ENCODE measurements around the gene SLC4A3.

DNA sequence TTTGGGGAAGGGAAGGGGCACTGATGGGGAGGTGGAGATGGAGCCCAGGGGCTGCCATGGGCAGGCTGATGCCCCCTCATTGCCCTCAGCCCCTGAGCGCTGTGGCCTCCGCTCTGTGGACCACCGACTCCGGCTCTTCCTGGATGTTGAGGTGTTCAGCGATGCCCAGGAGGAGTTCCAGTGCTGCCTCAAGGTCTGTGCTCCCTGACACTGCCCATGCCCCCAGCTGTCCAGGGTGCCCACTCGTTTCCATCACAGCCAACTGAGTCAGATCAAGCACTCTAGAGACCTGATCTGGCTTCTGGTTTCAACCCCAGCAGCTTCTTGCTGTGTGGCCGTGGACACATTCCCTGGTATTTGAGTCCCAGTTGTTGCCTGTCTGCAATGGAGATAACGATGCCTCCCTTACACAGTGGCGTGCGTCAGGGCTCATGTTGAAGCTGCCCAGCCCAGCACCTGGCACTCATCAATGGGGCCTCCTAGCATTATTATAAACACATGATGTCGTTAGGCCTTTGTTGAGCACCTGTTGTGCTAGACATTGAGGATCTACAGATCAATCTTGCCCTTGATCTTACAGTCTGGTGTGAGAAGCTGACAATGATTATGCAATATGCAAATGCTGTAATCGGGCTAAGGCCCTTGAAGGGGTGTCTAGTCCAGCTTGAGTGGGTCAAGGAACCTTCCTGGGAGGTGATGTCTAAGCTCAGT is 15.4 kb upstream of the SLC4A3 start:
- TF ChIP-seq GATA2 (IDR thresholded peaks at IDR 0.05; ENCODE audit: low read depth, low read length): no peak
- TF ChIP-seq GATA3 (IDR thresholded peaks at IDR 0.05; ENCODE audit: low read depth, low read length): no peak
